Stimulated activated CD4-positive, alpha-beta T cell treated with anti-CD3 and anti-CD28 coated beads, Interleukin-4, amount 100 ng/mL, for 24 hours (primary cell): ENCODE measurements around the gene TATDN3.
A peak's percentile ranks its signal among the peaks of the same experiment; 100 is the strongest.
"Not testable (repeated sequence)": the region's sequence is repeated elsewhere in the genome, so short reads cannot be mapped to it uniquely, and the experiment has no call there.

ENCODE experiments used
- DNase-seq: peaks from one replicate; pipeline ENCODE4 v3.0.0-alpha.2; 2020

Gene TATDN3

DNA sequence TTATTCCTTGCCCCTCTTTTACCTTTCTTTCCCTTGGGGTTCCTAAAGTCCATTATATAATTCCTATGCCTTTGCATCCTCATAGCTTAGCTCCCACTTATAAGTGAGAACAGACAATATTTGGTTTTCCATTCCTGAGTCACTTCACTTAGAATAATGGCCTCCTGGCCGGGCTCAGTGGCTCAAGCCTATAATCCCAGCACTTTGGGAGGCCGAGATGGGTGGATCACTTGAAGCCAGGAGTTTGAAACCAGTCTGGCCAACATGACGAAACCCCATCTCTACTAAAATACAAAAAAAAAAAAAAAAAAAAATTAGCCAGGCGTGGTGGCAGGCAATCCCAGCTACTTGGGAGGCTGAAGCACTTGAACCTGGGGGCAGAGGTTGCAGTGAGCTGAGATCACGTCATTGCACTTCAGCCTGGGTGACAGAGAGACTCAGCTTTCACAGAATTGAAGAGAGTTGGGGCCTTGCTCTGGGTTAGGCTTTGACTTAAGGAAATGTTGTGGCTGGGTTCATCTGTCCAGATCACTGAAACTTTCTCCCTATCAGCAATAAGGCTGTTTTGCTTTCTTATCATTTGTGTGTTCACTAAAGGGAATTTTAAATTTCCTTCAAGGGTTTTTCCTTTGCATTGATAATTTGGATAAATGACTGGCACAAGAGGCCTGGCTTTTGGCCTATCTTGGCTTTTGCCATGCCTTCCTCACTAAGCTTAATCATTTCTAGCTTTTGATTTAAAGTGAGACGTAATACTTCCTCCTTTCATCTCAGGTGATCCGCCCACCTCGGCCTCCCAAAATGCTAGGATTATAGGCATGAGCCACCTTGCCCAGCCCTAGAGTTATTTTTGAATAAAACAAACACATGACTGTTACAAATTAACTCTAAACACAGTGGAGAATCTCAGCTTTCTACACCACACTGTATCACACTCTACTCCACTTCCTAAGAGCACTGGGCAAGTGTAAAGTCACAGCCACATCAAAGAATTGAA lies 41.8 kb downstream of the TATDN3 start:
- DNase-seq: not testable (repeated sequence)

DNA sequence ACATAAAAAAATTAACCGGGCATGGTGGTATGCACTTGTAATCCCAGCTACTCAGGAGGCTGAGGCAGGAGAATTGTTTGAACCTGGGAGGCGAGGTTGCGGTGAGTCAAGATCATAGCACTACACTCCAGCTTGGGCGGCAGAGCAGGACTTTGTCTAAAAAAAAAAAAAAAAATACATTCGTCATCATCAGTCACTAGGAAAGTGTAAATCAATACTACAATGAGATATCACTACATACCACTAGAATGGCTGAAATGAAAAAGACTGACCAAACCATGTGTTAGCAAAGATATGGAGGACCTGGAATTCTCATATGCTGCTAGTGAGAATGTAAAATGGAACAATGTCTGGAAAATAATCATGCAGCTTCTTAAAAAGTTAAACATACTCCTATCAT lies 46.5 kb downstream of the TATDN3 start:
- DNase-seq: no peak

- DNase-seq: not testable (repeated sequence)
Observed at GRCh38 chr1:212844521-212844920, 52.8 kb downstream of the TATDN3 start.

GRCh38 chr1:212847549-212847948 lies 55.9 kb downstream of the TATDN3 start, which contains the start of gene SPATA45:
TSS of gene SPATA45 (minus strand) at chr1:212847649. CDS start at chr1:212836149, 11,500 bp downstream.
- no peak for DNase-seq

DNA sequence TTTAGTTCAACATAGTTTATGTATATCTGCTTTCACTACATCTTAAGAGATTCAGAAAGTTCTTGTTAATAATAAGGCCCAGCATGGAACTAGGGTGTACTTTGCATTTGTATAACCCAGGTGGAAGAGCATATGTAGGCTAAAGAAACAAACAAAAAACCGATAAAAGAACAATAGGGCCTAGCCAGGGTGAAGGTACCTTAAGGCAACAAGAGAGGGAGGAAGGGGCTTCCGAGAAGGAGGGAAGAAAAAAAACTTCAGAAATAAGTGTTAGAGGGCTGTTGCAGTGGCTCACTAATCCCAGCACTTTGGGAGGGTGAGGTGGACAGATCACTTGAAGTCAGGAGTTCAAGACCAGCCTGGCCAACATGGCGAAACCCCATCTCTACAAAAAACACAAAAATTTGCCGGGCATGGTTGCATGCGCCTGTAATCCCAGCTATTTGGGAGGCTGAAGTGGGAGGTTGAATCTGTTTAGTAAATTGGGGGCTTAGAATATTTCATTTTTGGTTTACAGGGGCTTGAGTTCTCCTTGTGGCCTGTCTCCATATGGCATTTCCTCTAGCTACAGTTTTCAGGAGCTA lies 60.5 kb downstream of the TATDN3 start:
- no peak for DNase-seq

DNA sequence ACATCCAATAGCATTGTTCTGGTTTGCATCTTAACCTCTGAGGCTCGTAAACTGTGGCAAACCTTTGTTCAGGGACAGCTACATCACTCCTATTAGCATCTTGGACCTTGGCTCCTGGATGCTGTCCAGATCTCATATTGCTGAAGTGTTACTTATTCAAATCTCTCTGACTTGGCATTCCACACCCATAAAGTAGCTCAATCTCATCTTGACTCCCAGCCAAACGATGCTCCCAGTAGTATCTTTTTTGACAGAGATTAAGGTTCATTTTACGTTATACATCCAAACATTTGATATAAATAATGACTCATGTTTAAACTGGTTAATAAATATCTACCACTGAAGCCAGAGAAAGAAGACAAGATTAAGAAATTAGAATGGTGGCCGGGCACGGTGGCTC lies 62.0 kb downstream of the TATDN3 start:
- DNase-seq: no peak

DNA sequence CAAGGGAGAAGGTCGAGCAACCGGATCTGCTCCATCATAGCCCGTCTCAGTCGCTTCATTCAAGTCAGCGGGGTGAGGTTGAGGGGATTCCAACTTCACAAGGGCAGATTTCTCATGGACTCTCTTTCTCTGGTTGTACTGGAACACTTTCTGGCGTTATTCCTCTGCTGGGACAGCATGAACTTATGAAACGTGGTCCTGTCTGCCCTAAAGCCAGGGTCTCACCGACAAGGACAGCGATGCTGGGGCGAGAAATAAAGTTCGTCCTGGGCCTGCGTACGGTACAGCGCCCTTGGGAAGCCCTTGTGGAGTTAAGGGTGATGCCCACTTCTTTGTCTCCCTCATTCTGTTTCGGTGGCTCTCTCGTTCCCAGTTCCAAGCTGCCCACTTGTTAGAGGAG lies 65.1 kb downstream of the TATDN3 start:
- no peak for DNase-seq

- DNase-seq: peak; percentile 96
Observed at GRCh38 chr1:212857992-212858460, 66.3 kb downstream of the TATDN3 start, which contains the start of gene FLVCR1. TSS of gene FLVCR1 (plus strand) at chr1:212858275. CDS start at chr1:212858453, 178 bp downstream.

DNA sequence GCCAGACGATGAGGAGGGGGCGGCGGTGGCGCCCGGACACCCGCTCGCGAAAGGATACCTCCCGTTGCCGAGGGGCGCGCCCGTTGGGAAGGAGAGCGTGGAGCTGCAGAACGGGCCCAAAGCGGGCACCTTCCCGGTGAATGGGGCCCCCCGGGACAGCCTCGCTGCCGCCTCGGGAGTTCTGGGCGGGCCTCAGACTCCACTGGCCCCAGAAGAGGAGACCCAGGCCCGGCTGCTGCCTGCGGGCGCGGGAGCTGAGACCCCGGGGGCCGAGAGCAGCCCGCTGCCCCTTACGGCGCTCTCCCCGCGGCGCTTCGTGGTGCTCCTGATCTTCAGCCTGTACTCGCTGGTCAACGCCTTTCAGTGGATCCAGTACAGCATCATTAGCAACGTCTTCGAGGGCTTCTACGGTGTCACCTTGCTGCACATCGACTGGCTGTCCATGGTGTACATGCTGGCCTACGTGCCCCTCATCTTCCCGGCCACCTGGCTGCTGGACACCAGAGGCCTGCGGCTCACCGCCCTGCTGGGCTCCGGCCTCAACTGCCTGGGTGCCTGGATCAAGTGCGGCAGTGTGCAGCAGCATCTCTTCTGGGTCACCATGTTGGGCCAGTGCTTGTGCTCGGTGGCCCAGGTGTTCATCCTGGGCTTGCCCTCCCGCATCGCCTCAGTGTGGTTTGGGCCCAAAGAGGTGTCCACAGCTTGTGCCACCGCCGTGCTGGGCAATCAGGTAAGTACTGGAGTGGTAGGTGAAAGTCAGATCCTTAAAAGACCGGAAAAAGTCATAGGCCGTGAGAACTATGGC lies 67.0 kb downstream of the TATDN3 start:
- peak; percentile 7 for DNase-seq

- DNase-seq: no peak
Observed at GRCh38 chr1:212860713-212861581, 69.3 kb downstream of the TATDN3 start.

- no peak for DNase-seq
Observed at GRCh38 chr1:212862111-212862690, 70.5 kb downstream of the TATDN3 start.

DNA sequence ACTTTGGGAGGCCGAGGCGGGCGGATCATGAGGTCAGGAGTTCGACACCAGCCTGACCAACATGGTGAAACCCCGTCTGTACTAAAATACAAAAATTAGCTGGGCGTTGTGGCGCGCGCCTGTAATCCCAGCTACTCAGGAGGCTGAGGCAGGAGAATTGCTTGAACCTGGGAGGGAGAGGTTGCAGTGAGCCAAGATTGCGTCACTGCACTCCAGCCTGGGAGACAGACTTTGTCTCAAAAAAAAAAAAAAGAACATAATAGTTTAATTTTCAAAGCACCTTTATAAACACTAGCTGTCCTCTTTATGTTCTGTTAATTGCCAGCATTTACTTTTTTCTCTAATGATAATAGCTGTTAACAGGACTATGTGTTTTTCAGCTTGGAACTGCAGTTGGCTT lies 71.7 kb downstream of the TATDN3 start:
- not testable (repeated sequence) for DNase-seq

DNA sequence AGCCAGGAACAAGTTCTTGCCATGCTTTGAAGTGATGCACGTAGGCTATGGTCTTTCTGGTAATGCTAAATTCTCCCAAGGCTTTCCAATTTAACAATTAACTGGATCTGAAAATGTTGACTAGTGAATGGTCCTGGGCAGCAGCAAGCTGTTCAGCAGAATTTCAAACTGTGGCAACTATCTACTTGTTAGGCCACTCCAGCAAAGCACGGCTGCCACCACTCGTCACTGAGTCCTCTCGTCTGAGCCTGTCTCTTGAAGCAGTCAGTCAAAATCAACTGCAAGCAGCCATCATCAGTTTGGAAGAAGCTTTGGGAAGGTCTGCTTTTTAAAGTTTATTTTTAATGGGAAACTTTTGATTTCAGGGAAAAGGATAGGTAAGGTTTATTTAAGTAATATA lies 72.5 kb downstream of the TATDN3 start:
- no peak for DNase-seq
